ENCODE data around the gene ISLR.

Gene ISLR

DNA sequence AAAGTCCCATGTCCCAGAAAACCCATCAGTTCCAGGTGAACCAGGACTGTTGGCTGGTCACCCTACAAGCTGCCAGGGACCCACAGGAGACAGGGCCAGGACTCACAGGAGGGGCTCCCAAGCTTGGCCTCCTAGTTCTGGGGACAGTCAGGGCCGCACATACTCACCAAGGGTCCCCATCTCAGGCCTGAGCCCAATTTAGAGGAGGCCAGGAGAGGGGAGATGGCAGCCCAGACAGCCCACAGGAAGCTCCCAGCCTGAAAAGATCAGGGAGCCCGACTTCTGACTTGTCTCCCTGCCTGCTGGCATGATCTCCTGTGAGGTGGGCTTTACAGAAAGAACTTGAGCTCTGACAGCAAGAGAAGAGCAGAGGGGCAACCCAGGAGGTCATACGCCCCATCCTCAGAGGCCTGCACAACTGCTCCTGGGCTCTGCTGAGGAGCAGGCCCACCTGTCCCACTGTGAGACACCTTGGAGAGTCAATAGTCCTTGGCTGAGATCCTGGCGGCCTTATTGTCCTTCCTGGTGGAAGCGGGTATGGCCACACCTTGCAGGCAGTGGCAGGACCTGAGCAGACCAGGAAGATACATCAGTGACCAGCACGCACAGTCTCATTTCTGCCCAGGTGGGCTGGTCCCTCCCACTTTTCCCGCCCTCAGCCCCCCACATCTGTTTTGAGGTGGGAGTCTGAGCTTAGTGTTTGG lies 2.5 kb upstream of the ISLR start:
- no peak for DNase-seq (ENCODE audit: low read depth in 4 of 4, low spot score in 1 of 4)

DNA sequence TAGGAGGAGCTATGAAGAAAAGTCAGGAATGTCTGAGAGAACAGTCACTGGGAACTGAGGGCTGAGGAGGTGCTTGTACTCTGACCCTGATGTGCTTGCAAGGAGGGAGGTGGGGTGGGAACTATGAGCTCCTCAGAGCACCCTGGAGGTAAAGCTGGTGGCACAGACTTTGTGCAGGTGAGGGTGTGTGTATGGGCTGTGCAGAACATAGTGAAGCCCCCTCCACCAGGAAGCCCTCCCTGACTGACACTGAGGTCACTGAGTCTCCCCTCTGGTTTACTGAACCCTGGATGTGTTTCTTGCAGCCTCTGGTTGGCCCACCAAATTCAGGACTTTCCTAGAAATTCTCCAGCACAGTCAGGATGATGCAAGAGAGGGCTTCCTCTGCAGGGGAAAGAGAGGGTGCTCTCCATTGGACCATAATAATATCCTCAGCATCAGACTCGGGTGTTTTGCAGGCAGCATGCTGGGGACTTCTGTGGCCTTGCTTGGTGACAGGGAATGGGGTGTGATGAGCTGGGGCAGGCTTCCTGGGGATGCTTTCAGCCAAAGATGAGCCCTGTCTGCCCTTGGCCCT lies 1.5 kb upstream of the ISLR start:
- DNase-seq (ENCODE audit: low read depth in 4 of 4, low spot score in 1 of 4), result no peak

DNA sequence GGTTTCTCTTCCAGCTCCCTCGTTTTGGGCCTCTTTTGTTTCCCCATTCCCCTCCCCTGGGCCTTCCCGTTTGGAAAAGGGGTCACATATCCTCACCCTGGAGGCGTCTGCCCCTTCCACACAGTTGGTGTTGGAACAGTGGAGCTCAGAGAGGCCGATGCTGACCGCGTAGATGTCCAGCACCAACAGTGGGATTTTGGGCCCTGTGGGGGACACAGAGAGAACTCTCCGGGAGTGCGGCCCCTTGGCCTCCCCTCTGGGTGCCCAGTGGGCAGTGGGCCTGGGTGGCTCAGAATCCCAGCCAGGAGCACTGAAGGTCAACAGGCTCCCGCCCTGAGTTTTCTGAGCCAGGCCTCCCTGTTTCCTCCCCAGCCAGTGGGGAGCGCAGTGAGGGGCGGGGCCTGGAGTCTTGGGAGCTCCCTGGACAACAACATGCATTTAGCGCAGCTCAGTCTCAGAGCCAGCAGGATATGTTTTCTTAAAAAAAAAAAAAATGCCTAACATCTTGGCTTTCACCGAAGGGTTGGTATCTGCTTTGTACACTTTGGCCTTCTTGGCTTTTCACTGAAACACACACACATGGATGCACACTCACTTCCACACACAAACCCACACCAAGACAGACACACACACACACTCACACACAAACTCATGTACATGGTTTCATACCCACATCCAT lies 670 bp upstream of the ISLR start:
- DNase-seq (ENCODE audit: low read depth in 4 of 4, low spot score in 1 of 4), result no peak

DNA sequence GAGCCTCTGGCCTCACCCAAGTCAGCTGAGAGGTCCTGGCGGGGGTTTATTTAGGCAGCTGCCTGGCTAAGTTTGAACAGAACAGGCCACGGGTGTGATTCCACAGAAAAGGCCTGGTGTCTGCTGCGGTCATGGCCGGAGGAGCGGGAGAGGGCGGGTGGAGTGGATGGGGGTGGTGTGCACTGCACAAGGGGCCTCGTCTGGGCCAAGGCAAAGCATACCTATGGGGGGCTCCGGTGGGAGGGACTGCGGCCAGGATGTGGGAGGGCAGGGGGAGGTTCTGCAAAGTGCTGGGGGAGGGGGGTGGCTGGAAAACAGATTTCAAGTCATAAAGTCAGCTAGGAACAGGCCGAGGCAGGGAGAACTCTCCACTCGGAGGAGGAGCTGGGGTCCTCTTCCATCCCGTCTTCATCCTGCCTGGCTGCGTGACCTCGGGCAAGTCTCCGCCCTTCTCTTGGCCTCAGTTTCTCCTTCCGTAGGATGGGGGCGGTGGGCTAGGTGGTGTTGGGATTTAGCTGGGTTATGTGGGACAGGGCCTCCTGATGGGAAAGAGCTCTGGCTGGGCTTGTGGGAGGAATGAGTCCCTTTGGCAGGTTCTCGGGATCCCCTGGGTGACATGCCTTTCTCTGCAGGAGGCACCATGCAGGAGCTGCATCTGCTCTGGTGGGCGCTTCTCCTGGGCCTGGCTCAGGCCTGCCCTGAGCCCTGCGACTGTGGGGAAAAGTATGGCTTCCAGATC lies 878 bp downstream of the ISLR start:
- no peak for DNase-seq (ENCODE audit: low read depth in 4 of 4, low spot score in 1 of 4)

DNA sequence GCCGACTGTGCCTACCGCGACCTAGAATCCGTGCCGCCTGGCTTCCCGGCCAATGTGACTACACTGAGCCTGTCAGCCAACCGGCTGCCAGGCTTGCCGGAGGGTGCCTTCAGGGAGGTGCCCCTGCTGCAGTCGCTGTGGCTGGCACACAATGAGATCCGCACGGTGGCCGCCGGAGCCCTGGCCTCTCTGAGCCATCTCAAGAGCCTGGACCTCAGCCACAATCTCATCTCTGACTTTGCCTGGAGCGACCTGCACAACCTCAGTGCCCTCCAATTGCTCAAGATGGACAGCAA lies 1.4 kb downstream of the ISLR start:
- DNase-seq (ENCODE audit: low read depth in 4 of 4, low spot score in 1 of 4), result no peak

DNA sequence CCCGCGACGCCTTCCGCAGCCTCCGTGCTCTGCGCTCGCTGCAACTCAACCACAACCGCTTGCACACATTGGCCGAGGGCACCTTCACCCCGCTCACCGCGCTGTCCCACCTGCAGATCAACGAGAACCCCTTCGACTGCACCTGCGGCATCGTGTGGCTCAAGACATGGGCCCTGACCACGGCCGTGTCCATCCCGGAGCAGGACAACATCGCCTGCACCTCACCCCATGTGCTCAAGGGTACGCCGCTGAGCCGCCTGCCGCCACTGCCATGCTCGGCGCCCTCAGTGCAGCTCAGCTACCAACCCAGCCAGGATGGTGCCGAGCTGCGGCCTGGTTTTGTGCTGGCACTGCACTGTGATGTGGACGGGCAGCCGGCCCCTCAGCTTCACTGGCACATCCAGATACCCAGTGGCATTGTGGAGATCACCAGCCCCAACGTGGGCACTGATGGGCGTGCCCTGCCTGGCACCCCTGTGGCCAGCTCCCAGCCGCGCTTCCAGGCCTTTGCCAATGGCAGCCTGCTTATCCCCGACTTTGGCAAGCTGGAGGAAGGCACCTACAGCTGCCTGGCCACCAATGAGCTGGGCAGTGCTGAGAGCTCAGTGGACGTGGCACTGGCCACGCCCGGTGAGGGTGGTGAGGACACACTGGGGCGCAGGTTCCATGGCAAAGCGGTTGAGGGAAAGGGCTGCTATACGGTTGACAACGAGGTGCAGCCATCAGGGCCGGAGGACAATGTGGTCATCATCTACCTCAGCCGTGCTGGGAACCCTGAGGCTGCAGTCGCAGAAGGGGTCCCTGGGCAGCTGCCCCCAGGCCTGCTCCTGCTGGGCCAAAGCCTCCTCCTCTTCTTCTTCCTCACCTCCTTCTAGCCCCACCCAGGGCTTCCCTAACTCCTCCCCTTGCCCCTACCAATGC lies 2.0 kb downstream of the ISLR start:
- no peak for DNase-seq (ENCODE audit: low read depth in 4 of 4, low spot score in 1 of 4)

DNA sequence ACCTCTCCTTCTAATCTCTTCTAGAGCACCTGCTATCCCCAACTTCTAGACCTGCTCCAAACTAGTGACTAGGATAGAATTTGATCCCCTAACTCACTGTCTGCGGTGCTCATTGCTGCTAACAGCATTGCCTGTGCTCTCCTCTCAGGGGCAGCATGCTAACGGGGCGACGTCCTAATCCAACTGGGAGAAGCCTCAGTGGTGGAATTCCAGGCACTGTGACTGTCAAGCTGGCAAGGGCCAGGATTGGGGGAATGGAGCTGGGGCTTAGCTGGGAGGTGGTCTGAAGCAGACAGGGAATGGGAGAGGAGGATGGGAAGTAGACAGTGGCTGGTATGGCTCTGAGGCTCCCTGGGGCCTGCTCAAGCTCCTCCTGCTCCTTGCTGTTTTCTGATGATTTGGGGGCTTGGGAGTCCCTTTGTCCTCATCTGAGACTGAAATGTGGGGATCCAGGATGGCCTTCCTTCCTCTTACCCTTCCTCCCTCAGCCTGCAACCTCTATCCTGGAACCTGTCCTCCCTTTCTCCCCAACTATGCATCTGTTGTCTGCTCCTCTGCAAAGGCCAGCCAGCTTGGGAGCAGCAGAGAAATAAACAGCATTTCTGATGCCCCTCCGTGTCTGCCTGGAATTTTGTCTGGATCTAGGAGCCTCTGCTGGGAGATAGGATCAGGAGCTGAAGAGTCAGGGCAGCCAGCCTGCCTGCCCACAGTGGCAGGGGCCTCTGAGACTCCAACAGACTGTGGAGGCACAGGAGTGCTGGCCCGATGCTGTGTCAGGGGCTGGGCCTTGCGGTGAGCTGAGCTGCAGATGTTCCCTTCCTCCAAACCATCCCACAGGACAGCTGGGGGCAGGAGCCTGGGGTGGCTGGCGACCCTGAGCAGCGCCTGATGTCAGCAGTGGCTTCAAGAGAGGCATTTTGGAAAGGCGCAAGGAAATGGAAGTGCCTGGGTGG lies 3.0 kb downstream of the ISLR start:
- no peak for DNase-seq (ENCODE audit: low read depth in 4 of 4, low spot score in 1 of 4)

DNA sequence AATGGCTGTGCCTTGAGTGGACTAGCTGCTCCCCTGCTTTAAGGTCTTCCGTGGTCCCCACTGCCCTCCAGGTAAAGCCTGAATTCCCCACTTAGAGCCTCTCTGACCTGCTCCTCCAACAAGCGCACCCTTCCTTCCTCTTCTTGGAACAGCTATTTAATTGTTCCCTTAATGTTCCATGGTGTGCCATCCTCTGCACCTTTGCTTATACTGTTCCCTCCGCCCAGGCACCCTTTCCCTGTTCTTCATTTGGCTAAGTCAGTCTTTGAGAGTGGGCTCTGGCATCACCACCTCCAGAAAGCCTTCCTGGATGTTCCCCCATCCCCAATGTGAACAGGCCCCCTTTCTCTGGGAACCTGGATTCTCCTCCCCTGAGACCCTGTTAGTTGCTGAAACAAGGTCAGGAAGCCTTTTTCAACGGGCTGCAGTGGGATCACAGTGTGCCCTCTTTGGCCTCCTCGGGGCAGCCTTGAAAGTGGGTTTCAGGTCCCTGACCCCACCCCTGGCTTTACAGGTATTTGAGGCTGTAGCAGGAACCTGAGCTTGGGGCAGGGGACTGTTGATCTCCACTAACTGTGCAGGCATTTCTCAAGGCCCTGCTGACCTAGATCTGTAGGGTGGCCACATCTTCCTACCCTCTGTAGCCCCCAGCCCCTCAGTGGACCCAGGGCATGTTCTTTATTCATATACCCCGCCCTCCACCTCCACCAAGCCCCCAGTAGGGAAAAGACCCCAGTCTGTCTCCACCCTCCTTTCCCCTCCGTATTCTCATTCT lies 5.0 kb downstream of the ISLR start:
- no peak for DNase-seq (ENCODE audit: low read depth in 4 of 4, low spot score in 1 of 4)

DNA sequence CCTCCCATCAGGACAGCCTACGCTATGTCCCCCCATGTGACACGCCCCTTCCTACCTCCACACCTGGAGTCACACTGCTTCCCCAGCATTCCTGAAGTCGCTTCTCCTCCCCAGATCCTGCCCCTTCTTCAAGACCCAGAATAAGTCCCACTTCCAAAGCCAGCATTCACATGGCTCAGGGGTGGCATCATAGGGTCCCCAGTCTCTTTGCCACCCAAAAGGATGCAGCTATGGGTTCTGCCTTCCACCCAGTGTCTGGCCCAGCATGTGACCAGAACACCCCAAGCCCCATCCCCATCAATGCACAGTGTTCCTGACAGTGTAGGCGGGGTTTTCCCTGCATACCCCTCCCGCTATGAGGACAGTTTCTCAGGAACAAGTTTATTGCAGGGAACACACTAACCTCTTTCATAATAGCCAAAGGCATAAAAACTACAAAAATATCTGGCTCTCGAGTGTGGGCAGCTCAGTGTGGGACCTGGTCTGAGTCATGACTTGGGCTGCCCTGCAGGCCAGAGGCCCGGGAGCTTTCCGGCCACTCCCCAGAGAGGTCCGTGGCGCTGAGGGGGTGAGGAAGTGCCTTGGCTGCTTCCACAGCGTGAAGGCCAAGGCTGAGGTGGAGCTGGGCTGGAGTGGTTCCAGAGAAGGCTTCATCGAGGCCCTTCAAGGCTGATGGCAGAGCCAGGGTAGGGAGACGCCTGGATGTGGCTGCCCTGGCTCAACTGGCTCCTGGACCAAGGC lies 5.8 kb downstream of the ISLR start:
- DNase-seq (ENCODE audit: low read depth in 4 of 4, low spot score in 1 of 4), result no peak

DNA sequence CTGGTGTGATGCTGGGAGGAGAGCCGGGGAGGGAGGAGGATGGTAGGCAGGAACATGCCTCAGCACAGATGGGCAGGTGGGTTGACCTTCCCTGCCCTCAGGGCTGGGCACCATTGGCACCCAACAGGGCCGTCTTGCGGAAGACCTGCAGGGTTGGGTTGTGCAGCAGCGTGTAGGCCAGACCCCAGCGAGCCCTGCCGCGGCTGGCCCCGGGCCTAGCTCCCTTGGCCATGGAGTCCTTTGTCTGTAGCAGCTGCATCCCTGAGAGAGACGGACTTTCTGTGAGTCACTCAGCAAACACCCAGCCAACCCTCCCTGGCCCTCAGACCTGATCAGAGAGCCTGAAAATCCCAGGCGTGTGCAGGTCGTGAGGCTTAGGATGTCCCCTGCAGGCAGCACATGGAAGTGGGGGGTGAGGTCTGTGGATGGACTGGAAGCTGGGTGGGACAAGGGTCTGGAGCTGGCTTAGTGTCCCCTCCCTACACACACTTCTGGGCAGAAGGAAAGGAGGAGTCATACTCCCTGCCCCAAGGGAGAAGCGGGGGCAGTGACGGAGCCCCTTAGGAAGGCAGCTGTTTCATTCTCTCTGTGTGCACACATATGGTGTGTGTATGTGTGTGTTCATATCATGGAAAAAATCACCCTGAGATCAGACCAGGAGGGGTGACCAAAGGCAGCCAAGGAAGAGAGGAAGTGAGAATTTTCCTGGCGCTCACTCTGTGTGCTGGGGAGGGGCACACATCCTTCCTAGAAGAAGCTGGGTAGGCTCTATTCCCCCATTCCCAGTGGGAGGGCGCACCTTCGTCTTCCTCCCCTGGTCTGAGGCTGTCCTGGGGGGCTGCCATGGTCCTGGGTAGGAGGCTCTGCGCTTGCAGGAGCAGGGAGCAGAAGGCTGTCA lies 6.7 kb downstream of the ISLR start:
- DNase-seq (ENCODE audit: low read depth in 4 of 4, low spot score in 1 of 4), result no peak

DNA sequence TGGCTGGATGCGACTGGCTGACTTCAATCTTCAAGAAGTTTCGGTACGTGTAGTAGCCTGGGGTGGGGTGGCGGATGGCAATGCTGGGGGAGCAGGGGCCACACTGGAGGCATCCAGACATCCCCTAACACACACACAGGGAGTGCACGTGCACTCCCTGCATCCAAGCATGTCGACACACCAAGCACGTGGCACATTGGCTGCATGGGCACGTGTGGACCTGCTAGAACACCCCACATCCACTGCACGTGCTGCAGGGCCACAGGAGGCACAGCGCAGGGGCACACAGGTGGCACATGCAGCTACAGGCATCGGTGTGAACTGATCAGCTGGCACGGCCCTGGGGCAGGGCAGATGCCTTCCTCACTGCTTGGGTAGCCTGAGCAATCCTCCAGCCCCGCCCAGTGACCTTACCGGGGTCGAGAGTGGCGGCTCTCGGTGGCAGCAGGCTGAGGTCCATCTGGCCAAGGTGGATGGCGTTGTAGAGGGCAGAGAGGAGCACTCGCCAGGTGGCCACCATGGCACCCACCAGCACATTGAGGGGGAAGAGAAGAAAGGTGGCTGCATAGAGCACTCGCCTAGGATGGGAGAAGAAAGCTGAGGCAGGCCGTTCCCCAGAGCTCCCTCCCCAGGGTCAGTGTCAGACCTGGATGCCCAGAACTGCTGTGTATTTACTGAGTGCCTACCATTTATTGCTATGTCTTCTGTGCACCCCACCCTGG lies 7.5 kb downstream of the ISLR start:
- DNase-seq (ENCODE audit: low read depth in 4 of 4, low spot score in 1 of 4), result no peak

DNA sequence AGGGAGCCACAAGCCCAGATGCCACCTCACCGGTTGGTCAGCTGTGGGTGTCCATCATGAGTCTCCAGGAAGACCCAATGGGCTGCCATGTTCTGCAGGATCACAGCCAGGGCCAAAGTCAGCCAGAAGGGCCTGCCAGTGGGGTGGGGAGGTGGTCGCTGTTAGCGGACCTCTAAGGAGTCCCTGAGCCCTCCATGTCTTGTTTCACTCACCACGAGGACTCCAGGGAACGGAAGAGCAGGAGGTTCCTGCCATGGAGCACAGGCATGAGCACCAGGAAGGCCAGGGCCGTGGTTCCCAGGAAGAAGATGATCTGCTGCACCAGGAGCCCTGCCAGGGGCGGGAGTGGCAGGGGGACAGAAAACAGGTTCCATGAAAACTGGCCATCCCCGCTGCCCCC lies 8.6 kb downstream of the ISLR start:
- no peak for DNase-seq (ENCODE audit: low read depth in 4 of 4, low spot score in 1 of 4)

DNA sequence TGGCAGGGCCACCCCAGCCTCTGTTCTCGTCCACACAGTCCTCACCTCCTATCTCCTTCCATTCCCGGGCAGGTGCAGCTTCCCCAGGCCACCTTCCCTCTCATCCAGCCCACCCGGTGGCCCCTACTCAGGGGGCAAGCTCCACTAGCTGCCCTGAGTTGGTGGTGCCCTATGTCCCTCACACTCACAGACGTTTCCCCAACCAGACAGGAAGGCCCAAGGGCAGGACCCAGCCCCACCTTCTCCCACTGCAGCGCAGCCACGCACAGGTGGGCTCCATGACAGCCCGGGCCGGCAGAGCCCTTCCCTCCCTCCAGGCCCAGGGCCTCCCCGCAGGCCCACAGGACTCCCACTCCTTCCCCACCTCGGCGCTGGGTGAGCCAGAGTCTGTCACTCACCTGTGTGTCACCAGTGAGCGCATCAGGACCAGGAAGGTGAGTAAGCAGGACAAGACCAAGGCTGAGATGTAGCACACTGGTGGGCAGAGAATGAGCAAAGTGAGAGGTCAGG lies 11.1 kb downstream of the ISLR start:
- no peak for DNase-seq (ENCODE audit: low read depth in 4 of 4, low spot score in 1 of 4)

DNA sequence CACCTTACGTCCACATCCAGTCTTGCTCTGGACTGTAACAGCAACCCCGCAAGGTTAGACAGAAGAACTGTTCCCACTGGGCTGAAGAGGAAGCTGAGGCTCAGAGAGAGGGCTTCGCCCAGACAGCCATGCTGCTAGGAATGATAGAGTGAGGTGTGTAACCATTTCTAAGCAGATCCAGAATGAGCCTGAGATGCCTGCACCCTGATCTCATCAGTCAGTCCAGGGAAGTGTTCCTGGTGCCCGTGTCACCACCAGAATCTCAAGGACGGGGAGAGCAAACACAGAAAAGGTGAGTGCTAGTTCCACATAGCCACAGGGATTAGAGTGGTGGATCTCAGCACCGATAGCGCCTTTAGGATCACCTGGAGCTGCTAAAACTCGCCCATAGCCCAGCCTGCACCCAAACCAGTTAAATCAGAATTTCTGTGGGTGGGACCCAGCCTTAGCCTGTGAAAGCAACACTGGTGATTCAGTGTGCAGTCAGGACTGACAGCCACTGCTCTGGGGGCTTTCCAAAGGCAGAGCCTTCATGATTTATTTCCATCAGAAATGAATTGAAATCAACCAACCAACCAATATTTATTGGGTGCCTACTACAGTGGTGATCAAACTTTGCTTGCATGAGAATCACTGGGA lies 12.3 kb downstream of the ISLR start:
- DNase-seq (ENCODE audit: low read depth in 4 of 4, low spot score in 1 of 4), result no peak

DNA sequence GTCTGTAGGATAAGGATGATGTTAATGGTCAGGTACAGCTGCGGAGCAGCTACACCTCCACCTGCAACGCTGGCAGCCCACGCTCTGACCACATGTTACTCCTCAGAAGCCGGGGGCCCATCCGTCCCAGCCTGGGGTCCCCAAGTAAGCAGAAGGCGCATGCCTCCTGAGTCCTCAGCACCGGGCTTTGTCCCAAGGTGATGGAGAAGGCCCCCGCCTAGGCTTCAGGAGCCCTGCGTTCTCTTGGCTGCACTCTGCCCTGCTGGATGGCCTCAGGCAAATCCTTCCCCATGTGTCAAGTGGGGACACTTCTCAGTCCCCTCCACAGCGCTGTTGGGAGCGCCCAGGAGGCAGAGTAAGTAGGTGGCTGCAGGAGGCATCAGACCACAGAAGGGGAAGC lies 14.7 kb downstream of the ISLR start:
- DNase-seq (ENCODE audit: low read depth in 4 of 4, low spot score in 1 of 4), result no peak

DNA sequence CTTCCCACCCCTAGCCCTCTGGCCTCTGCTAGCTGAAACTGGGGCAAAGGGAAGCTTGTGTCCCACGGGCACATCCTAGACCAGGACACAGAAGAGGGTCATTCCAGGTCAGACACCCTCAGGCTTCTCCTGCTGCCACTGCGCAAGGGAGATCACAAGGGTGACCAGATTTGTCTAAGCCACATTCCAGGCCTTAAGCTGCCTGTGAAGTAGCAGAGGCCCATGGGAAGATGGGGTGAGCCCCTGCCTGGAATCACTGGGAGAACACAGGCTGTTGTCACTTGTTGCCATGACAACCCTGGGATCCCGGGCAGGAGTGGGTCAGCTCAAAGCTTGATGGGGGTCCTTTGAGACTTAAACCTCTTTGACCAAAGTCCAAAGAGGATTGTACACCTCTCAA lies 18.3 kb downstream of the ISLR start:
- no peak for DNase-seq (ENCODE audit: low read depth in 4 of 4, low spot score in 1 of 4)
